ENCODE results near the gene SUCLA2. TPM values are rescaled to one million over a fixed set of nuclear protein-coding genes. Genes with fewer than 3 reads are reported as not detected.
A peak's percentile ranks its signal among the peaks of the same experiment; 100 is the strongest.
"Not testable (repeated sequence)": the region's sequence is repeated elsewhere in the genome, so short reads cannot be mapped to it uniquely, and the experiment has no call there.

Gene SUCLA2
- total and polyA plus RNA-seq, 9 donors = 50.8 to 70.9 (median 64.4) TPM

- Histone ChIP-seq H3K36me3 (ENCODE audit: control insufficient read depth, insufficient read depth, low read length) (no peaks in the 10 kb centered on the region), H3K27me3 (ENCODE audit: control insufficient read depth, insufficient read depth, low read length) (no peaks in the 10 kb centered on the region), H3K27ac (ENCODE audit: low read length) (no peak overlapping the region), H3K4me1 (ENCODE audit: control insufficient read depth, insufficient read depth, low read length) (no peaks in the 10 kb centered on the region), H3K4me3 (ENCODE audit: low read length) (no peak overlapping the region), H3K9me3 (replicated peaks; ENCODE audit: control insufficient read depth, low read depth, low read length) (peaks cover 20% of the 10 kb centered on the region)
- no peak for DNase-seq
- WGBS (ENCODE audit: insufficient coverage) = no CpG with 5 or more reads among the region's 2 CpGs
These were observed 28.8 kb upstream of the SUCLA2 start for GRCh38 chr13:48029859-48030258.

GRCh38 chr13:48028066-48028465, 27.0 kb upstream of the SUCLA2 start:
- no peak overlapping the region for H3K4me3 ChIP-seq (ENCODE audit: low read length)
- no peak overlapping the region for H3K27ac ChIP-seq (ENCODE audit: low read length)
- H3K4me1 ChIP-seq (ENCODE audit: control insufficient read depth, insufficient read depth, low read length) = no peaks in the 10 kb centered on the region
- H3K36me3 ChIP-seq (ENCODE audit: control insufficient read depth, insufficient read depth, low read length) = no peaks in the 10 kb centered on the region
- no peak for DNase-seq
- H3K9me3 ChIP-seq (replicated peaks; ENCODE audit: control insufficient read depth, low read depth, low read length) = peaks cover 20% of the 10 kb centered on the region
- H3K27me3 ChIP-seq (ENCODE audit: control insufficient read depth, insufficient read depth, low read length) = no peaks in the 10 kb centered on the region

DNA sequence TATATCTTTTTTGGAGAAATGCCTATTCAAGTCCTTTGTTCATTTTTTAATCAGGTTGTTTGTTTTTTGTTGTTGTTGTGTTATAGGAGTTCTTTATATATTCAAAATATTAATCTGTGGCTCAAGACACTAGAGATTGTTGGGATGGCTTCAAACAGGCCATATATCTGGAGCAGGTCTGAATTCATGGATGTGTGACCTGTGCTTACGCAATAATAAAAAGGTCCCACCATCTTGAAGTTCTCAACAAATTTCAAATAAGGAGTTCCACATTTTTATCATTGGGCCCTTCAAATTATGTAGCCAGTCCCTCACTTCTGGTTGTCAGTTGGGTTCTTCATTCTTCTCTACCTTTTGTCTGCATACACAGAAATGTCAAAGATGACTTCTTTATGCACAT, 18.7 kb upstream of the SUCLA2 start:
- H3K27me3 ChIP-seq (ENCODE audit: control insufficient read depth, insufficient read depth, low read length) = no peaks in the 10 kb centered on the region
- no peaks in the 10 kb centered on the region for H3K4me1 ChIP-seq (ENCODE audit: control insufficient read depth, insufficient read depth, low read length)
- H3K36me3 ChIP-seq (ENCODE audit: control insufficient read depth, insufficient read depth, low read length) = no peaks in the 10 kb centered on the region
- no CpG with 5 or more reads among the region's 1 CpG for WGBS (ENCODE audit: insufficient coverage)
- H3K9me3 ChIP-seq (replicated peaks; ENCODE audit: control insufficient read depth, low read depth, low read length) = no peaks in the 10 kb centered on the region
- no peak overlapping the region for H3K4me3 ChIP-seq (ENCODE audit: low read length)
- H3K27ac ChIP-seq (ENCODE audit: low read length) = no peak overlapping the region
- DNase-seq = no peak

GRCh38 chr13:48018637-48019036, 17.6 kb upstream of the SUCLA2 start:
- Histone ChIP-seq H3K36me3 (ENCODE audit: control insufficient read depth, insufficient read depth, low read length) (no peaks in the 10 kb centered on the region), H3K9me3 (replicated peaks; ENCODE audit: control insufficient read depth, low read depth, low read length) (no peaks in the 10 kb centered on the region), H3K4me1 (ENCODE audit: control insufficient read depth, insufficient read depth, low read length) (no peaks in the 10 kb centered on the region), H3K4me3 (ENCODE audit: low read length) (no peak overlapping the region), H3K27ac (ENCODE audit: low read length) (no peak overlapping the region), H3K27me3 (ENCODE audit: control insufficient read depth, insufficient read depth, low read length) (no peaks in the 10 kb centered on the region)
- no CpG with 5 or more reads among the region's 2 CpGs for WGBS (ENCODE audit: insufficient coverage)
- DNase-seq = no peak

GRCh38 chr13:48014359-48014758, 13.3 kb upstream of the SUCLA2 start:
- Histone ChIP-seq H3K9me3 (replicated peaks; ENCODE audit: control insufficient read depth, low read depth, low read length) (no peaks in the 10 kb centered on the region), H3K27ac (ENCODE audit: low read length) (no peak overlapping the region), H3K4me3 (ENCODE audit: low read length) (no peak overlapping the region), H3K27me3 (ENCODE audit: control insufficient read depth, insufficient read depth, low read length) (no peaks in the 10 kb centered on the region), H3K4me1 (ENCODE audit: control insufficient read depth, insufficient read depth, low read length) (no peaks in the 10 kb centered on the region), H3K36me3 (ENCODE audit: control insufficient read depth, insufficient read depth, low read length) (no peaks in the 10 kb centered on the region)
- 79% methylated on average over 2 of the region's 2 CpGs for WGBS (ENCODE audit: insufficient coverage)
- no peak for DNase-seq

- Histone ChIP-seq H3K27ac (ENCODE audit: low read length) (no peak overlapping the region), H3K4me1 (ENCODE audit: control insufficient read depth, insufficient read depth, low read length) (no peaks in the 10 kb centered on the region), H3K4me3 (ENCODE audit: low read length) (no peak overlapping the region), H3K36me3 (ENCODE audit: control insufficient read depth, insufficient read depth, low read length) (no peaks in the 10 kb centered on the region), H3K9me3 (replicated peaks; ENCODE audit: control insufficient read depth, low read depth, low read length) (no peaks in the 10 kb centered on the region), H3K27me3 (ENCODE audit: control insufficient read depth, insufficient read depth, low read length) (no peaks in the 10 kb centered on the region)
- whole genome bisulfite sequencing (ENCODE audit: insufficient coverage) = no CpG with 5 or more reads among the region's 1 CpG
- DNase-seq = no peak
These were observed 11.6 kb upstream of the SUCLA2 start for GRCh38 chr13:48012668-48013067.

DNA sequence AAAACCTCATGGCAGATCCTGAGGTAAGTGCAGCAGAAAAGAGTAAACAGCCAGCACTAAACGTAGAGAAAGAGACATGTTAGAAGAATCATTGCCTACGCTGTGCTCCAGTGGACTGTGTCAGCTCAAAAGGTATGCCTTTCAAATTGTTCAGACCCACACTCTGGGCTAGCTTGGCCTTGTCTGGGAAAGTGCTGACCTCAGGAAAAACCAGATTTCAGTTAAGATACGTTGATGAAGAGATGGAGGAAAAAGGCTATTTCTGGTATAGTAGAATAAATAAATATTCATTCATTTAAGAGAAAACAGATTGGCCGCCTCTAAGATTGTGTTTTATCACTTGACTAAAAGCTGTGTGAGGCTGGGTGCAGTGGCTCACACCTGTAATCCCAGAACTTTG, 9.6 kb upstream of the SUCLA2 start:
- H3K4me3 ChIP-seq (ENCODE audit: low read length) = no peak overlapping the region
- 86% methylated on average over 2 of the region's 4 CpGs for WGBS (ENCODE audit: insufficient coverage)
- no peaks in the 10 kb centered on the region for H3K4me1 ChIP-seq (ENCODE audit: control insufficient read depth, insufficient read depth, low read length)
- no peak overlapping the region for H3K27ac ChIP-seq (ENCODE audit: low read length)
- H3K27me3 ChIP-seq (ENCODE audit: control insufficient read depth, insufficient read depth, low read length) = no peaks in the 10 kb centered on the region
- no peak for DNase-seq
- H3K36me3 ChIP-seq (ENCODE audit: control insufficient read depth, insufficient read depth, low read length) = no peaks in the 10 kb centered on the region
- no peaks in the 10 kb centered on the region for H3K9me3 ChIP-seq (replicated peaks; ENCODE audit: control insufficient read depth, low read depth, low read length)

- Histone ChIP-seq H3K9me3 (replicated peaks; ENCODE audit: control insufficient read depth, low read depth, low read length) (no peaks in the 10 kb centered on the region), H3K4me3 (ENCODE audit: low read length) (no peak overlapping the region), H3K36me3 (ENCODE audit: control insufficient read depth, insufficient read depth, low read length) (no peaks in the 10 kb centered on the region), H3K4me1 (ENCODE audit: control insufficient read depth, insufficient read depth, low read length) (no peaks in the 10 kb centered on the region), H3K27ac (ENCODE audit: low read length) (no peak overlapping the region), H3K27me3 (ENCODE audit: control insufficient read depth, insufficient read depth, low read length) (no peaks in the 10 kb centered on the region)
- 71% methylated on average over 1 of the region's 1 CpG for WGBS (ENCODE audit: insufficient coverage)
- no peak for DNase-seq
These were observed 8.2 kb upstream of the SUCLA2 start for GRCh38 chr13:48009284-48009683.

GRCh38 chr13:48006396-48006795, 5.3 kb upstream of the SUCLA2 start:
- Histone ChIP-seq H3K4me1 (ENCODE audit: control insufficient read depth, insufficient read depth, low read length) (peaks cover 3% of the 10 kb centered on the region), H3K36me3 (ENCODE audit: control insufficient read depth, insufficient read depth, low read length) (no peaks in the 10 kb centered on the region), H3K27me3 (ENCODE audit: control insufficient read depth, insufficient read depth, low read length) (no peaks in the 10 kb centered on the region), H3K9me3 (replicated peaks; ENCODE audit: control insufficient read depth, low read depth, low read length) (no peaks in the 10 kb centered on the region), H3K27ac (ENCODE audit: low read length) (no peak overlapping the region), H3K4me3 (ENCODE audit: low read length) (no peak overlapping the region)
- WGBS (ENCODE audit: insufficient coverage) = no CpG with 5 or more reads among the region's 1 CpG
- DNase-seq = no peak

DNA sequence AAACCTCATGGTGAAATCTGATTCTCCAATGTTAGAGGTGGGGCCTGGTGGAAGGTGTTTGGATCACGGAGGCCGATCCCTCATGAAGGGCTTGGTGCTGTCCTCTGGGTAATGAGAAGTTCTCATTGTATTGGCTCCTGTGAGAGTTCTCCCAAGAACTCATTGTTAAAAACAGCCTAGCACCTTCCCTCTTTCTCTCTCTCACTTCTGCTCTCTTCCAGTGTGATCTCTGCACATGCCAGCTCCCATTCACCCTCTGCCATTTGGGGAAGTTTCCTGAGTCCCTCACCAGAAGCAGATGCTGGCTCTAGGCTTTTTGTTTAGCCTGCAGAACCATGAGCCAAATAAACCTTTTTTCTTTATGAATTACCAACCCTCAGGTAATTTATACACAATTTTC, 3.1 kb upstream of the SUCLA2 start:
- no CpG with 5 or more reads among the region's 2 CpGs for WGBS (ENCODE audit: insufficient coverage)
- H3K27ac ChIP-seq (ENCODE audit: low read length) = no peak overlapping the region
- DNase-seq = peak; percentile 44
- no peaks in the 10 kb centered on the region for H3K27me3 ChIP-seq (ENCODE audit: control insufficient read depth, insufficient read depth, low read length)
- H3K36me3 ChIP-seq (ENCODE audit: control insufficient read depth, insufficient read depth, low read length) = no peaks in the 10 kb centered on the region
- no peaks in the 10 kb centered on the region for H3K9me3 ChIP-seq (replicated peaks; ENCODE audit: control insufficient read depth, low read depth, low read length)
- H3K4me3 ChIP-seq (ENCODE audit: low read length) = no peak overlapping the region
- peaks cover 6% of the 10 kb centered on the region for H3K4me1 ChIP-seq (ENCODE audit: control insufficient read depth, insufficient read depth, low read length)

GRCh38 chr13:48001999-48002398, 926 bp upstream of the SUCLA2 start:
- not testable (repeated sequence) for H3K27ac ChIP-seq (ENCODE audit: low read length); H3K27me3 ChIP-seq (ENCODE audit: control insufficient read depth, insufficient read depth, low read length); H3K4me1 ChIP-seq (ENCODE audit: control insufficient read depth, insufficient read depth, low read length); H3K9me3 ChIP-seq (replicated peaks; ENCODE audit: control insufficient read depth, low read depth, low read length); H3K4me3 ChIP-seq (ENCODE audit: low read length); H3K36me3 ChIP-seq (ENCODE audit: control insufficient read depth, insufficient read depth, low read length)
- WGBS (ENCODE audit: insufficient coverage) = 43% methylated on average over 1 of the region's 5 CpGs
- peak; percentile 19 for DNase-seq
